ENCODE results near the gene TRIM31. TPM values are rescaled to one million over a fixed set of nuclear protein-coding genes. Genes with fewer than 3 reads are reported as not detected.

TRIM31 gene
- polyA plus RNA-seq, 1 of the 3 experiments (the other 2 are of a cell fraction), result not detected

DNA sequence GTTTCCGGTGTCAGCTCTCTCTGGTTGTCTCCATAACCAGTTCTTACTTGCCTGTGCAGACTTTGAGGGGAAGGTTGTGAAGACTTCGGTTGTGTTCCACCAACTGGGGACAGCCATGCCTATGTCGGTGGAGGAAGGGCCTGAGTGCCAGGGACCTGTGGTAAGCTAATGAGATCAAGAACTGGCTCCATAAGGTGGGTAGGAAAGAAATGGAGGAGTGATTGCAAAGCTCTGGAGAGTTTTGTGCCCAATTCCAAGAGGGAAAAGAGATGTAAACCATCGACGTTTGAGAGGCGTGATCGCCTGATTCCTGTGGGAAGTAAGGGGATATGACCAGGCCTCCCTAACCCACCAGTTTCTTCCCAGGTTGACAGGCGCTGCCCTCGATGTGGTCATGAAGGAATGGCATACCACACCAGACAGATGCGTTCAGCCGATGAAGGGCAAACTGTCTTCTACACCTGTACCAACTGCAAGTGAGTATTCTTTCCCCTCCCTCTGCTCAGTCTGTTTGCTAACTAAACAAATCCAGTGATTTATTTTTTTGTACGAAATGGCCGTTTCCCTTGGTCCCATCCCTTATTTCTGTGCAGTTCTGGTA, 50.9 kb downstream of the TRIM31 start:
- peak overlapping the region; percentile 71 to 77 for H3K27ac ChIP-seq (ENCODE audit: low read depth in 2 of 2, low read length in 1 of 2)
- H3K9ac ChIP-seq, result peak overlapping the region; percentile 89
- no peaks in the 10 kb centered on the region for H3K9me3 ChIP-seq
- H3K4me3 ChIP-seq (ENCODE audit: low read depth in 2 of 2, low read length in 1 of 2), result peak overlapping the region; percentile 96 to 99
- peaks cover 23 to 30% of the 10 kb centered on the region in 2 experiments for H3K36me3 ChIP-seq (replicated peaks in 1 of 2; ENCODE audit: control insufficient read depth in 1 of 2, insufficient read depth in 2 of 2, low read length in 1 of 2)
- H4K20me1 ChIP-seq (ENCODE audit: insufficient read depth), result no peaks in the 10 kb centered on the region
- H3F3A ChIP-seq (replicated peaks; ENCODE audit: insufficient read depth), result peaks cover 11% of the 10 kb centered on the region
- WGBS (ENCODE audit: low lambda C conversion rate), result 25% methylated on average over 13 of the region's 13 CpGs
- H3K79me2 ChIP-seq (ENCODE audit: insufficient read depth), result peaks cover 36% of the 10 kb centered on the region
- ChIA-PET CTCF (interaction anchor here (1.6 kb wide), 1 partner anchor 69 kb away, joined by 9 read pairs; no protein-coding TSS in a partner anchor), POLR2A (no interaction called here)
- DNase-seq, result no peak
- peaks cover 6 to 18% of the 10 kb centered on the region in 2 experiments; a peak in 3 of 4 replicates for H3K4me1 ChIP-seq (ENCODE audit: control insufficient read depth in 1 of 2, insufficient read depth in 2 of 2, low read depth in 1 of 2, low read length in 1 of 2)
- no peak for TF ChIP-seq TAF1 (IDR thresholded peaks at IDR 0.05; ENCODE audit: borderline replicate concordance, low read depth, low read length)
- TF ChIP-seq, protein P1, sequence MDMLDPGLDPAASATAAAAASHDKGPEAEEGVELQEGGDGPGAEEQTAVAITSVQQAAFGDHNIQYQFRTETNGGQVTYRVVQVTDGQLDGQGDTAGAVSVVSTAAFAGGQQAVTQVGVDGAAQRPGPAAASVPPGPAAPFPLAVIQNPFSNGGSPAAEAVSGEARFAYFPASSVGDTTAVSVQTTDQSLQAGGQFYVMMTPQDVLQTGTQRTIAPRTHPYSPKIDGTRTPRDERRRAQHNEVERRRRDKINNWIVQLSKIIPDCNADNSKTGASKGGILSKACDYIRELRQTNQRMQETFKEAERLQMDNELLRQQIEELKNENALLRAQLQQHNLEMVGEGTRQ (IDR thresholded peaks at IDR 0.05; ENCODE audit: borderline replicate concordance, low read depth, low read length), result no peak
- TF ChIP-seq, protein P2, sequence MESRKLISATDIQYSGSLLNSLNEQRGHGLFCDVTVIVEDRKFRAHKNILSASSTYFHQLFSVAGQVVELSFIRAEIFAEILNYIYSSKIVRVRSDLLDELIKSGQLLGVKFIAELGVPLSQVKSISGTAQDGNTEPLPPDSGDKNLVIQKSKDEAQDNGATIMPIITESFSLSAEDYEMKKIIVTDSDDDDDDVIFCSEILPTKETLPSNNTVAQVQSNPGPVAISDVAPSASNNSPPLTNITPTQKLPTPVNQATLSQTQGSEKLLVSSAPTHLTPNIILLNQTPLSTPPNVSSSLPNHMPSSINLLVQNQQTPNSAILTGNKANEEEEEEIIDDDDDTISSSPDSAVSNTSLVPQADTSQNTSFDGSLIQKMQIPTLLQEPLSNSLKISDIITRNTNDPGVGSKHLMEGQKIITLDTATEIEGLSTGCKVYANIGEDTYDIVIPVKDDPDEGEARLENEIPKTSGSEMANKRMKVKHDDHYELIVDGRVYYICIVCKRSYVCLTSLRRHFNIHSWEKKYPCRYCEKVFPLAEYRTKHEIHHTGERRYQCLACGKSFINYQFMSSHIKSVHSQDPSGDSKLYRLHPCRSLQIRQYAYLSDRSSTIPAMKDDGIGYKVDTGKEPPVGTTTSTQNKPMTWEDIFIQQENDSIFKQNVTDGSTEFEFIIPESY (IDR thresholded peaks at IDR 0.05; ENCODE audit: borderline replicate concordance, low read depth), result no peak
- TF ChIP-seq SMC3 (IDR thresholded peaks at IDR 0.05; ENCODE audit: low read depth, low read length), result no peak
- H2AFZ ChIP-seq (ENCODE audit: low read depth), result peak overlapping the region; percentile 98
- peak overlapping the region; percentile 89 for H3K4me2 ChIP-seq
- H3K9me2 ChIP-seq, result no peaks in the 10 kb centered on the region
- H3K27me3 ChIP-seq (ENCODE audit: insufficient read depth), result no peaks in the 10 kb centered on the region

DNA sequence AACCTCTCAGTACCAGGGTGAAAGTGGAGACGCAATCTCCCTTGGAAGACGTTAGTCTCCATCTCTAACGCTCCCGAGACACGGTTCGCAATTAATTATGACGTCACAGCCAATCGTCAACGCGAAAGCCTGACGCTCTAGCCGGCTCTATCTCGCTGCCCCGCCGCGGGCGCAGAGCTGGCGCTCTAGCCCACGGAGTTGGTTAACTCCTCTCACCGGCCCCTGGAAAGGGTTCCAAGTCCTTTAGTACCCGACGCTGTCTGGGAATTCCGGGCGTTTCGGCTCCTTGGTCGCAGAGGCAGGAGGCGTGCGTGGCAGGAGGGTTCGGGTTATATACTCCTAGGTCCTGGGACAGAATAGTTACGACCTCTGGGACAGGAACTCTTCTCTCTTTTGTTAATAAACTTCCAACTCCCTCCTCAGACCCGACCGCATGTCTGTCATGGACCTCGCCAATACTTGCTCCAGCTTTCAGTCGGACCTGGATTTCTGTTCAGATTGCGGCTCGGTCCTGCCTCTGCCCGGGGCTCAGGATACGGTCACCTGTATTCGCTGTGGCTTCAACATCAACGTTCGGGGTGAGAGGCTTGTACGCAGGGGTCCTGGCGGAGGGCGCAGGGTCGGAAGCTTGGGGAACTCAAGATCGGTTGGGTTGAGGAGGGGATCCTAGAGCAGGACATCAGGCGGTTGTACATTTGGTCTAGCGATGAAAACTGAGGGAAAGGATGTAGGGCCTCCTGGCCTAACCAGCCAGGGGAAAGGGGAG, 51.6 kb downstream of the TRIM31 start, which contains the start of gene POLR1H:
Gene POLR1H, plus strand, starts transcription at position 174 of the 766 bp plus-strand sequence. Its CDS starts 260 bp downstream, at position 434.
- under 1% methylated on average over 39 of the region's 48 CpGs for WGBS (ENCODE audit: low lambda C conversion rate)
- H3K4me3 ChIP-seq (ENCODE audit: low read depth in 2 of 2, low read length in 1 of 2), result peak within 1 kb of the TSS; percentile 96 to 99
- no peaks in the 10 kb centered on the region for H3K9me2 ChIP-seq
- H3K79me2 ChIP-seq (ENCODE audit: insufficient read depth), result peaks cover 36% of the 10 kb centered on the region
- H3F3A ChIP-seq (replicated peaks; ENCODE audit: insufficient read depth), result peaks cover 11% of the 10 kb centered on the region
- ChIA-PET POLR2A (interaction anchor here (1.0 to 1.1 kb wide), 2 partner anchors 13 to 64 kb away, joined by 3 to 5 read pairs; no protein-coding TSS in a partner anchor), CTCF (interaction anchor here (1.6 kb wide), 1 partner anchor 69 kb away, joined by 9 read pairs; no protein-coding TSS in a partner anchor)
- H3K9me3 ChIP-seq, result no peaks in the 10 kb centered on the region
- peaks cover 6 to 18% of the 10 kb centered on the region in 2 experiments; a peak in 3 of 4 replicates for H3K4me1 ChIP-seq (ENCODE audit: control insufficient read depth in 1 of 2, insufficient read depth in 2 of 2, low read depth in 1 of 2, low read length in 1 of 2)
- no peaks in the 10 kb centered on the region for H3K27me3 ChIP-seq (ENCODE audit: insufficient read depth)
- H3K9ac ChIP-seq, result peak within 1 kb of the TSS; percentile 89
- peak within 1 kb of the TSS; percentile 98 for H2AFZ ChIP-seq (ENCODE audit: low read depth)
- H3K4me2 ChIP-seq, result peak within 1 kb of the TSS; percentile 89
- H3K36me3 ChIP-seq (replicated peaks in 1 of 2; ENCODE audit: control insufficient read depth in 1 of 2, insufficient read depth in 2 of 2, low read length in 1 of 2), result peaks cover 23 to 33% of the 10 kb centered on the region in 2 experiments
- H4K20me1 ChIP-seq (ENCODE audit: insufficient read depth), result no peaks in the 10 kb centered on the region
- DNase-seq, result peak; percentile 88
- H3K27ac ChIP-seq (ENCODE audit: low read depth in 2 of 2, low read length in 1 of 2), result peak within 1 kb of the TSS; percentile 71 to 77
- TF ChIP-seq, protein P1 (IDR thresholded peaks at IDR 0.05; ENCODE audit: borderline replicate concordance, low read depth, low read length), result no peak
- TF ChIP-seq FOXM1 (IDR thresholded peaks at IDR 0.05; ENCODE audit: low read depth) (no peak), ELF1 (IDR thresholded peaks at IDR 0.05) (peak; percentile 59; the same call in 1 of the 2 replicates), CHD2 (IDR thresholded peaks at IDR 0.05; ENCODE audit: low read length, partially characterized antibody) (peak; percentile 88), FOXJ3 (CRISPR knock-in tag; IDR thresholded peaks at IDR 0.05) (no peak), POLR2AphosphoS5 (IDR thresholded peaks at IDR 0.05; ENCODE audit: low read depth, low read length) (peak; percentile 97), TAF1 (IDR thresholded peaks at IDR 0.05; ENCODE audit: borderline replicate concordance, low read depth, low read length) (peak; percentile 94), RXRA (IDR thresholded peaks at IDR 0.05; ENCODE audit: borderline replicate concordance, low read depth) (no peak), TCF12 (IDR thresholded peaks at IDR 0.05) (peak; percentile 35; the same call in 1 of the 2 replicates), NFIC (IDR thresholded peaks at IDR 0.05; ENCODE audit: borderline replicate concordance) (peak; percentile 50; the same call in 1 of the 2 replicates), SIN3A (IDR thresholded peaks at IDR 0.05; ENCODE audit: borderline replicate concordance, low read depth, low read length) (peak; percentile 79; the same call in 1 of the 2 replicates), JUND (IDR thresholded peaks at IDR 0.05) (no peak), GATA2 (CRISPR knock-in tag; IDR thresholded peaks at IDR 0.05) (no peak), GABPA (IDR thresholded peaks at IDR 0.05; ENCODE audit: low read depth) (peak; percentile 53)
- TF ChIP-seq, protein P2 (IDR thresholded peaks at IDR 0.05; ENCODE audit: borderline replicate concordance, low read depth), result peak; percentile 77; the same call in 1 of the 2 replicates
- TF ChIP-seq, protein P3, sequence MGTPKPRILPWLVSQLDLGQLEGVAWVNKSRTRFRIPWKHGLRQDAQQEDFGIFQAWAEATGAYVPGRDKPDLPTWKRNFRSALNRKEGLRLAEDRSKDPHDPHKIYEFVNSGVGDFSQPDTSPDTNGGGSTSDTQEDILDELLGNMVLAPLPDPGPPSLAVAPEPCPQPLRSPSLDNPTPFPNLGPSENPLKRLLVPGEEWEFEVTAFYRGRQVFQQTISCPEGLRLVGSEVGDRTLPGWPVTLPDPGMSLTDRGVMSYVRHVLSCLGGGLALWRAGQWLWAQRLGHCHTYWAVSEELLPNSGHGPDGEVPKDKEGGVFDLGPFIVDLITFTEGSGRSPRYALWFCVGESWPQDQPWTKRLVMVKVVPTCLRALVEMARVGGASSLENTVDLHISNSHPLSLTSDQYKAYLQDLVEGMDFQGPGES (IDR thresholded peaks at IDR 0.05; ENCODE audit: low read depth, low read length), result no peak
